SH-SY5Y (cell line): Measurements from ENCODE around the gene OR2V2.

ENCODE experiments used
- GATA2 ChIP-seq: IDR thresholded peaks from 2 replicates; pipeline ENCODE4 v1.6.1; 2011; ENCODE audit warnings: mild to moderate bottlenecking, low read depth, low read length
- GATA3 ChIP-seq: IDR thresholded peaks from 2 replicates; pipeline ENCODE4 v1.6.1; 2011; ENCODE audit warnings: low read depth, mild to moderate bottlenecking, low read length, moderate library complexity

Gene OR2V2

GRCh38 chr5:181176254-181176952, 29.0 kb downstream of the OR2V2 start:
- TF ChIP-seq GATA2 = no peak

- TF ChIP-seq GATA2 = no peak
Observed at GRCh38 chr5:181181650-181182565, 34.5 kb downstream of the OR2V2 start.

GRCh38 chr5:181182651-181183050, 35.3 kb downstream of the OR2V2 start:
- no peak for TF ChIP-seq GATA3
- no peak for TF ChIP-seq GATA2

- no peak for TF ChIP-seq GATA2
- TF ChIP-seq GATA3 = no peak
Observed at GRCh38 chr5:181184845-181185216, 37.4 kb downstream of the OR2V2 start.

- TF ChIP-seq GATA3 = no peak
- no peak for TF ChIP-seq GATA2
Observed at GRCh38 chr5:181185560-181185959, 38.2 kb downstream of the OR2V2 start.

- TF ChIP-seq GATA2 (no peak), GATA3 (no peak)
Observed at GRCh38 chr5:181186022-181186421, 38.6 kb downstream of the OR2V2 start.

GRCh38 chr5:181186986-181187499, 39.7 kb downstream of the OR2V2 start:
- TF ChIP-seq GATA2 (no peak), GATA3 (no peak)

- TF ChIP-seq GATA2 = no peak
- TF ChIP-seq GATA3 = no peak
Observed at GRCh38 chr5:181187500-181188213, 40.3 kb downstream of the OR2V2 start.

GRCh38 chr5:181188700-181189362, 41.4 kb downstream of the OR2V2 start:
- TF ChIP-seq GATA3 (no peak), GATA2 (no peak)

GRCh38 chr5:181189363-181189961, 42.1 kb downstream of the OR2V2 start:
- no peak for TF ChIP-seq GATA3
- no peak for TF ChIP-seq GATA2

- TF ChIP-seq GATA2 (no peak), GATA3 (no peak)
Observed at GRCh38 chr5:181189962-181190710, 42.8 kb downstream of the OR2V2 start.

GRCh38 chr5:181190711-181191525, 43.5 kb downstream of the OR2V2 start:
- TF ChIP-seq GATA2 = no peak; the same call in 1 of the 2 replicates
- TF ChIP-seq GATA3 = no peak

- TF ChIP-seq GATA3 (no peak), GATA2 (0 out of 2 replicates have a peak, but pooled peaks have one; percentile 12)
Observed at GRCh38 chr5:181191526-181192336, 44.3 kb downstream of the OR2V2 start.
